ENCODE results near the gene ETV3L.
"Not testable (repeated sequence)": the region's sequence is repeated elsewhere in the genome, so short reads cannot be mapped to it uniquely, and the experiment has no call there.

ETV3L gene

DNA sequence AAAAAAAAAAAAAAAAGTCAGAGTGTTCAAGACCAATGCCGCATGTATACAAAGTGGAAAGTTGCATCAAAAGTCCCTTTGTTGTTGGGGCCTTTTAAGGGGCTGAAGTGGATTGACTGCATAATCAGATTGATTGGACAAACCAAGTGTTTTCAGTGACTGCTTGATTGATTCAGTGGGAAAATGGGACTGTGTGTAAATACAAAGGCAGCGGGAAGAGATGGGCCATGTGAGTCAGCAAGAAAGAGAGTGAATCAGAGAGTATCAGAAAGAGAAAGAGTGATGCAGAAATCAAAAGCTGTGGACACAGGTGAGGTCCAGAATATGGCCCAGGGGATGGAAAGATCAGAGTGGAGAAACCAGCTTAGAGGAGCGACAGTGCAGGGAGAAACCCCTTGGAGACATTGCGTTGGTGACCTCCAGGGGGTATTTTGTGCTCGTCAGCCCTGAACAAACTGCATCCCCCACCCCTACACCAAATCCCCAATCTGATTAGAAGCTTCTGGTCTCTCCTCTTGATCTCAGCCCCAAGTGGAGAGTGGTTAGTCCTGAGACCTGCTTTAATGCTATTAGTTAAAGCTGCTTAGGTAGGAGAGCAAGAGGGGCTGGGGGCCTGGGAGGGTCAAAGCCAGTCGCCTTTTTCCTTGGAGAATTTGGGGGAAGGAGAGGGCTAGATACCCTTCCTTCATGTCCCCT is 5.1 kb upstream of the ETV3L start:
- peak; percentile 14 for DNase-seq

DNA sequence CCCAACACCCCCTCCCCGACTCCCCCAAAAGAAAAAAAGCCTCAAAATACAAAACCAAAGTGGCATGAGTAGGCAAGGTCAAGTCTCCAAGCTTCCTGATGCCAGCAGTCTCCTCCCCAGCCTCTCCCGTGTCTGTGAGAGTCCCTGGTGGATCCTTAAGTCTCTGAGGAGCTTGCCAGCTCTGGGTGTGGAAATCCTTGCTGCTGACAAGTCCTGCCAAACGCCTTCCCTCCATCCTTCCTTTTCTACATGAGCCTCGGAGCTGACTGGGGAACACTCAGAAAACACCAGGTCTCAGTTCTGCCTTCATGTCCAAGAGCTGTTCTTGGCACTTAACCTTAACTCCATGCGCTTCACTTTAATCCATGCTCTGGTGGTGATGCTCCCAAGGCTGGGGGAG is 3.7 kb upstream of the ETV3L start:
- DNase-seq = no peak

DNA sequence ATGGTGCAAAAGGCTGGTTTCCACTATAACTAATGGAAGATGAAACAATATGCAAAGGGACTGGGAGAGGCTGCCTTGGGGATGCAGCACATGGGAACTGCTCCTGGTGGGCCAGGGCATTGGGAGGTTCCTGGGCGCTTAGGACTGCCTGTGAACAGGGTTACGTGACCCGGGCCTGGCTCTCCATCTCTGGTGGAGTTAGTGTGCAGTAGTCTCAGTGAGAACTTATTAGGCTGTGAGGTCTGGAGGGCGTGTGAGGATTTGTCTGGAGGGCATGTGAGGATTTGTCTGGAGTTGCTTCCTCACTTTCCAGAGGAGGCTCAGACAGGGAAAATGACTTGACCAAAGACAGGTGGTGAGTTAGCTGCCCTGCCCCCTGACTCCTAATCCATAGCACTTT is 1.5 kb upstream of the ETV3L start:
- no peak for DNase-seq

DNA sequence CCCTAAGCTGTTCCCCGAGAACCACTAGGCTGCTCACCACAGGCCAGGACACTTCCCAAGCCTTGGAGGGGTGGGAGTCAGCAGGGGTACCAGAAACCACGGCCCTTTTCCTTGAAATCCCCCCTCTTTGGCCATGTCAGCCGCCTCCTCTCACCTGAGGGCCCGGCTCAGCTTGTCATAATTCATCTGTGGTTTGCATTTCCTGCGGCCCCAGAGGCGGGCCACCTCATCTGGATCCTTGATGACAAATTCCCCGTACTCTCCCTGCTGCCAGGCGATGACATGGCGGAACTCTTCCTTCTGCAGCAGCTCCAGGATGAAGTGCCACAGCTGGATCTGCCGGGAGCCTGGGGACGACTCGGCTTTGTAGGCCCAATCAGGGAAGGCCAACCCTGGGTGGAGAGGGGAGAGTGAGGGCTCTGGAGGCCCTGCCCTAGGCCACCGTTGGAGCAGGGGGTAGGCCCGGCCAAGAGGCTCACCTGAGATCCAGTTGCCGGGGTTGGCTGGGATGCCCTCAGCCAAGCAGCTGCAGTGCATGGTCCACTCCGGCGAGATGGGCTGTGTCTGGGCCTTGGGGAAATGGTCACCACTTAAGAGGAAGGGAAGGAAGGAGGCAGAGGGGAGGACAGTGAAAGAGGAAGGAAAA is 498 bp downstream of the ETV3L start:
- DNase-seq = not testable (repeated sequence)

DNA sequence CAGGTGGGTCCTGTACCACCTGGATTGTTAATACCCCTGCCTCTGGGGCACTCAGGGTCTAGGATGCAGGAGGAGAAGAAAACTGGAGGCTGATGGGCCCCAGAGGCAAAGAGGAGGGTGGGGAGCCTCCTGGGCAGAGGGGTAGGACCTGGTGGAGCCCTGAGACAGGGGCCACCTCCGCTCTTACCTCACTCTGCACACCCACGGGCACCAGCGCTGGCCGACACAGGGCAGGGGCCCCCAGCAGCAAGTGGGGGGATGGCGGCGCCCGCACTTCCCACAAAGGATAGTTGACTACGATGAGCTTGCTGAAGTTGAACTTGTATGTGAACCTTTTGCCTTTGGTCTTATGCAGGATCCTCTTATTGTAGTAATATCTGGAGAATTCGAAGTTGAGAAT is 1.1 kb downstream of the ETV3L start:
- DNase-seq = no peak

DNA sequence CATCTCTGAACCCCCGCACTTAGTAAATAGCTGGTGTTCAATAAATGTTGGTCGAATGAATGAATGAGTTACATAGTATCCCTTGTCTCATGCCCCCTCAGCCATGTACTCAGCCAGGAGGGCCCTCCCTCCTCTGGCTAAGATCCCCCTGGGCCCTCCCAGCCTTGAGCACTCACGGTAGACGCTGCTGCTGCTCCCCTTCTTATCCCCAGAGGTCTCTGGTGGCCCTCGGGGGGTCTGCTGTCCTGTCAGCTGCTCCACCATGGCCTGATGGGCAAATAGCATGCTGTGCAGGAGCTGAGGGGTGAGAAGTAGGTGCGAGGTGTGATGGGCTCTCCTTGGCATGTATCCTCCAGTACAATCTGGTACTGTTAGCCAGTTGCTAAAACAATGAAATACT is 1.9 kb downstream of the ETV3L start:
- DNase-seq = no peak

DNA sequence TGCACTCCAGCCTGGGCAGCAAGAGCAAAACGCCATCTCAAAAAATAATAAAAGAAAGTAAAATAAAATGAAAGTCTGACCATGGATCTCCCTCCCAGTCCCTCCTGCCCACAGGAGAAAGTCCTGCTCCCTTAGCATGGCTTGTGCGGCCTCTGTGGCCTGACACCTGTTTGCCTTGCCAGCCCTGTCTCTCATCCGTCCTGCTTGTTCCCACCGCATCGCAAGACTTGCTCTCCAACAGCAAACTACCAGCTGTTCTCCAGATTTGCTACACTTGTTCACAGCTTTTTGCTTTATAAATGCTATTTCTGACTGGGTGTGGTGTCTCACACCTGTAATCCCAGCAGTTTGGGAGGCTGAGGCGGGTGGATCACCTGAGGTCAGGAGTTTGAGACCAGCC is 2.7 kb downstream of the ETV3L start:
- no peak for DNase-seq

DNA sequence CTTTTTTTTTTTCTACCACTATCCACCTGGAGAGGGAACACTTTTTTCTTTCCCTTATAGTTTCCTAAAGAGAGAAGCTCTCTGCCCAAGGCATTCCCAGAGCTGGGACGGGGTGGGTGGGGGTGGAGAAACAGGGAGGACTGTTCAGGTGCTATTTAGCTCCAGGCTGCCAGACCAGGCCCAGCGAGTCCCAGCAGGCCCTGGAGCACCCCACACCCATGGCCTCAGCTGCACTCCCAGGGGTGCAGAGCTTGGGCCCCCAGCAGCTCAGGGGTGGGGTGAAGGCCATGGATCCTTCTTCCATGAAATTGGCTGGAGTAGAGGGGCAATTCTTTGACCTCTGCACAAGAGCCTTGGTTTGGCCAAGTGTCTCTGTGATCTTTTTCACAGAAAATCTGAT is 4.1 kb downstream of the ETV3L start:
- DNase-seq = no peak

DNA sequence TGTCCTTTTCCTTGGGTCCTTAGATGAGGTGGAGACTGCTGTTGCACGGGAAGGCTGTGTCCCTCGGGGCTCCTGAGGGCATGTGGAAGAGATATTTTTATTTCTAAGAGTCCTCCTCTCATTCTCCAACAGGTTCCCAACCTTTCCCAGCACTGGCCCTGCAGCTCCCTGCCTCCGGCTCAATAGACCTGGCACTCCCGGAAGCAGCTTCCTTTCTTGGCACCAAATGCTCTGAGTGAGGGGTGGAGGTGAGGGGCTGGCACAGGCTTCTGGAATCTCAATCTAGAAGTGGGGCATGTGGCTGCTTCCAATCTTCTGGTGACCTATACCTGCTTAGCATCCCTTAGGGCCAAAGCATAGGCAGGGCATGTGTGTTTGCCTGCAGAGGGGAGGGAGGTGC is 4.5 kb downstream of the ETV3L start:
- no peak for DNase-seq

DNA sequence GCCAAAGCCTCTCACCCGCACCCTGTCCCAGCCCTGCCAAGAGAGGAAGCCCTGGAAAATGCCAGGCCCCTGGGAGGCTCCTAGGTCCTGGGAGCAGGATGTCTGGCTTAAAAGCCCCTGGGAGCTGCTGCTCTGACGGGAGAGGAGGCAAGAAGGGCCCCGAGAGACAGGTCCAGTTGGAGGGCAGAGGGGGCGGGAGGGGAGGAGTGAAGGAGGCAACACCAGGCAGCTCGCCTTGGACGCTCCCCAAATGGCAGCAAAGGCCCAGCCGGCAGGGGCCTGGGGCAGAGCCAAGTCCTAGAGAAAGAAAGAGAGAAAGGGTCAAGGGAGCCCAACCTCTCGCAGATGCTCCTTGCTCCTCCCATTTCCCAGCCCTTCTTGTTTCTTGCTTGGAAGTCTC is 6.8 kb downstream of the ETV3L start:
- no peak for DNase-seq

DNA sequence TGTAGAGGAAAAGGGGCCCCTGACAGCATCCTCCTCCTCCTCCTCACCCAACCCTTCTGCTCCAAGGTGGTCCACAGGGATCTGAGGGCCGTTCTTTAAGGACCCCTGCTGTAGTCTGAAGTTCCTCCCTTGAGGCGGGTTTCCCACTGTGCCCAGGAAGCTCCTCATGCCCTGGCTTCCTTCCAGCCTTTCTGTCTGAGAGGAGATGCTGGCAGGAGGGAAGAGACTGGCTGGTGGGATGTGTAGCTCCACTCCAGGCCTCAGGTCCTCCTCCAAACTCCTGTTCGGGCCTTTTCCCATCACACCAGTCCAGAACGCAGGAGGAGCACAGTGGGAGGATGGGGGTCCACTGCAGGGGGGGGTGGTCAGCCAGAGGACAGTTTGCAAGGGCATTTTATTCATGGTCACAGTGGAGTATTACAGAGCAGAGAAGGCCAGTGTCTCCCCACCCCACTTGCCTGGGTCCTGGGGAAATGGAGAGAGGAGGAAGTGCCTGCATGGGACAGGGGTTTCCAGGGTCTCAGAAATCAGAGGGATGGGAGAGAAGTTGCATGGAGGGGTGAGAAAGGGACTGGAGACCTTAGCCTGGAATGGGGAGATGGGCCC is 7.8 kb downstream of the ETV3L start:
- DNase-seq = no peak

DNA sequence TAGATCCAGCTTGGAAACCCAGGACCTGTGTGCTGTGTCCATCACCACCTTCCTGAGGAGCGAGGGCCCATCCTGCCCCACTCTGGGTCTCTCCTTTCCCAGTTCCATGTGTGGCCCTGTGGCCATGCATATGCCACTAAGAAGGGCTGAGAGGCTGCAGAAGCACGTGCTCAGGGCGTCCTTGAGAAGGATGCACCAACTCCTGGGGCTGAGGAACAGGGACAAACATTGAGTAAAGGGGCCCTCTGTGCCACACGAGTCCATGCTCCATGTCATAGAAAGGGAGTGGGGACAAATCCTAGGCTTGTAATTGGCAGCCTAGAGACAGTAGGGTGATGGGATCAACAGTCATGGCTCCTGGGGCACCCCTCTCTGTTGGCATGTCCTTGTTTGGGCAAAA is 8.4 kb downstream of the ETV3L start:
- no peak for DNase-seq

DNA sequence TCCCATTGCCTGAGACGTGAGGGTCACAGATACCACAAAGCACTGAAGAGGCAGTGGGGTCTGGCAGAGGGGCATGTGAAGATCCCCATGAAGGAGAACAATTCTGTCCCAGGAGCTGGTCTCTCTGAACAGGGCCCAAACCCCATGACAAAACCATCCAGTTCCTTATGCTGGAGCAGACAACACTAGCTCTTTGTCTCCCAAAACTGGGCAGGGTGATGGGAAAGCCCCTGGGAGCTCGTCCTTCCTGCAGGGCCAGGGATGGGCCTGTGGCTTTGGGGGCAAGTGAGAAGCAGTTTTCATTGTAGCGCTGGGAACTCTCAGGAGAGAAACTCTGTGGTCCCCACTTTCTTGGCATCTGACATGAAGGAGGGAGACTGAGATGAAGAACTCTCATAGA is 8.8 kb downstream of the ETV3L start:
- DNase-seq = no peak

DNA sequence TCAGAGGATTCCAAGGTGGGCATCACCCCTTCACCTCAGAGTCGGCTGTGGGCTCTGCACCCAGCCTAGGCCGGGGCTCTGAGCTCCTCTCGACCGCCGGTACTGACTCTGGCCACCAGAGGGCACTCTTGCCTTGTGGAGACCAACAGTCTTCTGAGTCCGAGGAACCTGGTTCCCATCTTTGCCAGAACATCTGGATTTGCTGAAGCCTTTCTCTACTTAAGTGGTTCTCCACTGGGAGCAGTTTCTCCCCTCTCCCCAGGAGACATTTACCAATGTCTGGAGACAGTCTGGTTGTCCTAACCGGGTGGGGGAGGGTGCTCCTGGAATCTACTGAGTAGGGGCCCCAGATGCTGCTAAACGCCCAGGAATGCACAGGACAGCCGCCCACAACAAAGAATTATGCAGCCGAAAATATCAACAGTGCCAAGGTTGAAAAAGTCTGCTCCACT is 9.4 kb downstream of the ETV3L start:
- DNase-seq = peak; percentile 94

DNA sequence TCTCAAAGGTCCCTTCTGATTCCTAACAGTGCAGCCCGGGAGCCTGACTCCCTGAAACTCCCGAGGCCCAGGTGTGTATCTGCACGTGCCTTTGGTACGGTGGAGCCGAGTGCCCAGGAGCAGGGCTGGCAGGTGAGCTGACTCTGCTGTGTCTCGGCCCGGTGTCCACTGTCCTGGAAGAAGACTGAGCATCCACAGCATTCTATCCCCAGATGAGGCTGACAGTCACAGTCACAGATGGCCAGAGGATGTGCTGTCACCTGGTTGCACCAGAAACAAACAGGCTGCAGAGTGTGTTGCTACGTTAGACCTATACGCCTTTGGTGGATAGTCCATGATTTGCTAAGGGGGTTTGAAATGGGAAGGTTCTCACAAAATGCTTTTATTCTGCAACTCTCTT is 9.8 kb downstream of the ETV3L start:
- DNase-seq = no peak

DNA sequence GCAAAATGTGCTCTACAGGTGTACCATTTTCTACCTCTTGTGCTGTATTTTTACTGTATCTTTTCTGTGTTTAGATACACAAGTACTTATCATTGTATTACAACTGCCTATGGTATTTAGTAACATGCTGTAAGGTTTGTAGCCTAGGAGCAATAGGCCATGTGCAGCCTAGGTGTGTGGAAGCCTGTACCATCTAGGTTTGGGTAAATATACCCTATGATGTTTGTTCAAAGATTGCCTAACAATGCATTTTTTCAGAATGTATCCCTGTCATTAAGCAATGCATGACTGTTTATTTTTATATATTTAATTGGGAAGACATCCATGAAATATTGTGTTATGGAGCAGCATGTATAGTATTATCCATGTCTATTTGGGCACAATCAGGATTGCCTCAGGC is 11.0 kb downstream of the ETV3L start:
- no peak for DNase-seq

DNA sequence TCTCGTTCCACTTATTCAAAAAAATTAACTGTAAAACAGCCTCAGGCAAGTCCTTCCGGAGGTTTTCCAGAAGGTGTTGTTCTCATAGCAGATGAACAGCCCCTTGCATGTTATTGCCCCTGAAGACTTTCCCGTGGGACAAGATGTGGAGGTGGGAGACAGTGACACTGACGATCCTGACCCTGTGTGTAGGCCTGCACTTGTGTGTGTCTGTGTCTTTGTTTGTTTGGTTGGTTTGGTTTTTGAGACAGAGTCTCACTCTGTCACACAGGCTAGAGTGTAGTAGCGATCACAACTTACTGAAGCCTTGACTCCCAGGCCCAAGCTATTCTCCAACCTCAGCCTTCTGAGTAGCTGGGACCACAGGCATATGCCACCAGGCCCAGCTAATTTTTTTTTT is 12.6 kb downstream of the ETV3L start:
- no peak for DNase-seq

DNA sequence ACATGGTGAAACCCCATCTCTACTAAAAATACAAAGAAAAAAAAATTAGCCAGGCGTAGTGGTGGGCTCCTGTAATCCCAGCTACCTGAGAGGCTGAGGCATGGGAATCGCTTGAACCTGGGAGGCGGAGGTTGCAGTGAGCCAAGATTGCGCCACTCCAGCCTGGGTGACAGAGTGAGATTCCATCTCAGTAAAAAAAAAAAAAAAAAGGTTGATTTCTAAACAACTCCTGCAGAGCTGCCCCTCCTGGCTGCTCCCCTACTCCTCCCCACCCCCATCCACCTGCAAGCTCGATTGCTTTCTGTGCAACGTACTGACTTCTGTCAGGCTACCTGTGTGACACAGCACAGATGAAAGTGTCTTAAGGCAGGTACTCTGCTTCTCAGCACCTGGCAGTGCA is 13.3 kb downstream of the ETV3L start:
- DNase-seq = no peak

DNA sequence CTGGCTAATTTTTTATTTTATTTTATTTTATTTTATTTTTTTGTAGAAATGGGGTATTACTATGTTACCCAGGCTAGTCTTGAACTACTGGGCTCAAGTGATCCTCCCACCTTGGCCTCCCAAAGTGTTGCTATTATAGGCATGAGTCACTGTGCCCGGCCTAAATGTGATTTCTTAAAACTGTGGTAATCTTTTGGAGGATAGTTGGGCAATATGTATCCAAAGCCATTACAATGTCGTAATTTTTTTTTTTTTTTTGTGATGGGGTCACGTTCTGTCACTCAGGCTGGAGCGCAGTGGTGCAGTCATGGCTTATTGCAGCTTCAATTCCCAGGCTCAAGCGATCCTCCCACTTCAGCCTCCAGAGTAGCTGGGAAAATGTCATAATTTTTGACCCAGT is 14.2 kb downstream of the ETV3L start:
- DNase-seq = peak; percentile 13

DNA sequence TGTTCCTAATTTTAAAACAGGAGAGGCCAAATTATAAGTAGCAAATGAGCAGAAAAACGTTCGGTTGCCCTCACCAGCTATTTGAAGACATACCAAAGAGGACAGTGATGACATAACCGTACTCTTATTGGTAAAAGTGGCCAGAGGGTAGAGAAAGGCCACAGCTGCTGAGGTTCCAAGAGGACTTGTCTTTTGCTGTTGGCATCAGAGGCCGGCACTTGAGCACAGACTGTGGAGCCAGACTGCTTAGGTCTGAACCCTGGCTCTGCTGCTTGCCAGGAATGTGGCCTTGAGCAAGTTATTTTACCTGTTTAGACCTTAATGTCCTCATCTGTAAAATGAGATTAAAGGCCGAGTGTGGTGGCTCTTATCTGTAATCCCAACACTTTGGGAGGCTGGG is 14.9 kb downstream of the ETV3L start:
- DNase-seq = no peak

DNA sequence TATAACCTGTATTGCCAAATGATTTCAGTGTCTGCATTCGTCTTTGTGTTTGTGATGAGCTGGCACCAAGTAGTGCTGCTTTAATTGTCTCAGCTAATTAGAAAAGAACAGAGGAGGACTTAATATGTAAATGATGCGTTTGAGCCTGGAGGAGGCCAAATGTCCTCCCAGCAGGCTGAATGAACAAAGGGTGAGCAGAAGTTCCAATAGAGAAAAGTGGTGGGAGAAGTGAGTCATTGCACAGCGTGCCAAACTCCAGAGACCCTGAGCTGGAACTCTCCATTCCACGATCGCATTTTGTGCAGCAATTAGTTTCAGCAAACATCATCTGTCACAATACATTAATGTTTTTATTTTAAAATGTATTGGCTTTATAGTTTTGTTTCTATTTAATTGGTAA is 17.9 kb downstream of the ETV3L start:
- no peak for DNase-seq

DNA sequence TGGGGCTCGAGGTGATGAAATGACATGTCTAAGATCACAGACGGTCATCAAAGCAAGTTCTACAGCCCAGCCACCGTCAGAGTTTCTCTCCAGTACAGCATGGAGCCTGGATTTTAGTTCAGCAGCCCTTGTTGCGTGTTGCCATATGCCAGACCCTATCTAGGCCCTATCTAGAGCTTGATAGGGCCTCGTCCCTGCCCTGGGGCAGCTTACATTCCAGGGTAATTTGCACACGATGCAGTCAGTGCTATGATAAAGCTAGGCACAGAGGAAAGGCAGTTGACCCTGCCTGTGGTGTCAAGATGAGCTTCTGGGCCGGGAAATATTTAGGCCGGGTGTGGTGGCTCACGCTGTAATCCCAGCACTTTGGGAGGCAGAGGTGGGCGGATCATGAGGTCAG is 18.9 kb downstream of the ETV3L start:
- DNase-seq = no peak

DNA sequence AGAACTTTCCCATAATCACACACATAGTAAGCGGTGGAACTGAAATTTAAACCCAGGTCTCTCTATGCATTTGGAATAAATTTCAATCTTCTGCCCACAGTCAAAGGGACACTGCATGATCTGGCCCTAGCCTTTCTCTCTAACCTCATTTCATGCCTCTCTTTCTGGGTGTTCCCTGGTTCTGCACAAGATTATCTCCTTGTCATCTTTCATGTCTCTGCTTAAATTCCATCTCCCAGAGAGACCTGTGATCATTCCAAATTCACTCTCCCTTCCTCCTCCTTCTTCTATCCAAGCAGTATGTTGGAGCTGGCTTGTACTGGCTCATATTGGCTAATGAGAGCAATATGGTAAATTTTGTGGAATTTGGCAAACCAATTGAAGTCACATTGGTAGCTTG is 22.2 kb downstream of the ETV3L start:
- no peak for DNase-seq

DNA sequence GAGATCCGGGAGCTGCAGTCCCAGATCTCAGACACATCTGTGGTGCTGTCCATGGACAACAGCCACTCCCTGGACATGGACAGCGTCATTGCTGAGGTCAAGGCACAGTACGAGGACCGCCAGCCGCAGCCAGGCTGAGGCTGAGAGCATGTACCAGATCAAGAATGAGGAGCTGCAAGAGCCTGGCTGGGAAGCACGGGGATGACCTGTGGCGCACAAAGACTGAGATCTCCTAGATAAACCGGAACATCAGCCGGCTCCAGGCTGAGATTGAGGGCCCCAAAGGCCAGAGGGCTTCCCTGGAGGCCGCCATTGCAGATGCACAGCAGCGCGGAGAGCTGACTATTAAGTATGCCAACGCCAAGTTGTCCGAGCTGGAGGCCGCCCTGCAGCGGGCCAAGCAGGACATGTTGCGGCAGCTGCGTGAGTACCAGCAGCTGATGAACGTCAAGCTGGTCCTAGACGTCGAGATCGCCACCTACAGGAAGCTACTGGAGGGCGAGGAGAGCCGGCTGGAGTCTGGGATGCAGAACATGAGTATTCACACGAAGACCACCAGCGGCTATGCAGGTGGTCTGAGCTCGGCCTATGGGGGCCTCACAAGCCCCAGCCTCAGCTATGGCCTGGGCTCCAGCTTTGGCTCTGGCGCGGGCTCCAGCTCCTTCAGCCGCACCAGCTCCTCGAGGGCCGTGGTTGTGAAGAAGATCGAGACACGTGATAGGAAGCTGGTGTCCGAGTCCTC is 25.5 kb downstream of the ETV3L start:
- DNase-seq = peak; percentile 61

Measured in fibroblast of skin of abdomen (primary cell).